Neutrophil (primary cell): ENCODE results near the gene SP7.
A peak's percentile ranks its signal among the peaks of the same experiment; 100 is the strongest.

Experiments used
- H3K27ac ChIP-seq: fragments of 200-600 bp; sonication (generic); 2 replicates; pipeline ENCODE4 v1.5.1; 2016; ENCODE audit warnings: mild to moderate bottlenecking, moderate library complexity
- H3K27me3 ChIP-seq: fragments of 200-600 bp; sonication (generic); 2 replicates; pipeline ENCODE4 v1.6.0; 2016; ENCODE audit warnings: mild to moderate bottlenecking
- H3K36me3 ChIP-seq: fragments of 200-600 bp; sonication (generic); 2 replicates; pipeline ENCODE4 v1.5.1; 2017
- H3K4me1 ChIP-seq, 2 experiments: fragments of 200-600 bp in 1 of 2; sonication (generic) in 1 of 2; 1 replicate in 1 of 2; 2 replicates in 1 of 2; pipeline versions ENCODE4 v1.5.1 to v1.6.1; 2013 to 2016; ENCODE audit warnings: low read depth in 1 of 2, low read length in 1 of 2, mild to moderate bottlenecking in 1 of 2, moderate library complexity in 1 of 2; ENCODE audit not compliant: control insufficient read depth in 1 of 2, insufficient read depth in 1 of 2
- H3K4me3 ChIP-seq, 2 experiments: fragments of 200-600 bp in 1 of 2; sonication (generic) in 1 of 2; 1 replicate in 1 of 2; 2 replicates in 1 of 2; pipeline ENCODE4 v1.5.1; 2013 to 2016; ENCODE audit warnings: low read depth in 1 of 2, low read length in 1 of 2, mild to moderate bottlenecking in 1 of 2, moderate library complexity in 1 of 2
- H3K9me3 ChIP-seq: fragments of 200-600 bp; sonication (generic); 2 replicates; pipeline ENCODE4 v1.5.1; 2016
- TF ChIP-seq, protein P1 (sequence below): fragments of 200-600 bp; sonication (generic); IDR thresholded peaks from 2 replicates; pipeline ENCODE4 v1.5.1; 2016; ENCODE audit warnings: antibody characterized with exemption

Gene SP7

DNA sequence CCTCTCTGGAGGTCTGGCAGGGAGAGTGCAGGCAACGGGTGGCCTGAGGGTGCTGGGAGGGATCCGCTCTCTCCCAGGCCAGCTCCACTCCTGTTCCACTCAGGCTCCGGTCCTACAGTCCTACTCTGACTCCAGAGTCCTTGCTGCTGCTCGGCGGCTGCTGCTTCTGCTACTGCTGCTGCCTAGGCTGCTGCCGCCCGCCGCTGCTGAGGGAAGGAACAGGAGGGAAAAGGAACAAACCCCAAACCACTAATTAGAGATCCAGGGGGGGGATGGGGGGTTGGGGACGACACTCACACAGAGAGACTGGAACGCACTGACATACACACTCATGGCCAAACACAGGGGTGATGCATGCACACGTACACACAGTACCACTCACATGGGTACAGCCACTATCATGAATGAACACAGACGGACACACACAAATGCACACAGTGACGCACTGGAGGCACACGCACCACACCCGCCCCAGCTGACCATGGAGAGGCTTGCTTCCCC lies at the start of gene SP7:
TSS of gene SP7 (minus strand) at position 174 of the 501 bp plus-strand sequence. CDS start 708 bp downstream, outside the sequence.
- no peaks in the 10 kb centered on the region for H3K9me3 ChIP-seq
- peaks cover 0 to 6% of the 10 kb centered on the region in 2 experiments for H3K4me1 ChIP-seq
- H3K36me3 ChIP-seq, result no peaks in the 10 kb centered on the region
- no peak within 1 kb of the TSS for H3K27ac ChIP-seq
- TF ChIP-seq, protein P1, sequence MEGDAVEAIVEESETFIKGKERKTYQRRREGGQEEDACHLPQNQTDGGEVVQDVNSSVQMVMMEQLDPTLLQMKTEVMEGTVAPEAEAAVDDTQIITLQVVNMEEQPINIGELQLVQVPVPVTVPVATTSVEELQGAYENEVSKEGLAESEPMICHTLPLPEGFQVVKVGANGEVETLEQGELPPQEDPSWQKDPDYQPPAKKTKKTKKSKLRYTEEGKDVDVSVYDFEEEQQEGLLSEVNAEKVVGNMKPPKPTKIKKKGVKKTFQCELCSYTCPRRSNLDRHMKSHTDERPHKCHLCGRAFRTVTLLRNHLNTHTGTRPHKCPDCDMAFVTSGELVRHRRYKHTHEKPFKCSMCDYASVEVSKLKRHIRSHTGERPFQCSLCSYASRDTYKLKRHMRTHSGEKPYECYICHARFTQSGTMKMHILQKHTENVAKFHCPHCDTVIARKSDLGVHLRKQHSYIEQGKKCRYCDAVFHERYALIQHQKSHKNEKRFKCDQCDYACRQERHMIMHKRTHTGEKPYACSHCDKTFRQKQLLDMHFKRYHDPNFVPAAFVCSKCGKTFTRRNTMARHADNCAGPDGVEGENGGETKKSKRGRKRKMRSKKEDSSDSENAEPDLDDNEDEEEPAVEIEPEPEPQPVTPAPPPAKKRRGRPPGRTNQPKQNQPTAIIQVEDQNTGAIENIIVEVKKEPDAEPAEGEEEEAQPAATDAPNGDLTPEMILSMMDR, result no peak
- peaks cover 95% of the 10 kb centered on the region for H3K27me3 ChIP-seq
- no peak within 1 kb of the TSS for H3K4me3 ChIP-seq

DNA sequence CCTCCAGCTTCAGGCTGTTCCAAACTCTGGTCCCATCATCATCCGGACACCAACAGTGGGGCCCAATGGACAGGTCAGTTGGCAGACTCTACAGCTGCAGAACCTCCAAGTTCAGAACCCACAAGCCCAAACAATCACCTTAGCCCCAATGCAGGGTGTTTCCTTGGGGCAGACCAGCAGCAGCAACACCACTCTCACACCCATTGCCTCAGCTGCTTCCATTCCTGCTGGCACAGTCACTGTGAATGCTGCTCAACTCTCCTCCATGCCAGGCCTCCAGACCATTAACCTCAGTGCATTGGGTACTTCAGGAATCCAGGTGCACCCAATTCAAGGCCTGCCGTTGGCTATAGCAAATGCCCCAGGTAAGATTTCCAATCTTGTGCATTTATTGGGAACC lies 47.1 kb upstream of the SP7 start:
- Histone ChIP-seq H3K27me3 (no peaks in the 10 kb centered on the region), H3K9me3 (no peaks in the 10 kb centered on the region), H3K27ac (peak overlapping the region; percentile 100), H3K4me1 (peaks cover 68 to 77% of the 10 kb centered on the region in 2 experiments), H3K36me3 (peaks cover 58% of the 10 kb centered on the region), H3K4me3 (peak overlapping the region in 1 of 2 experiments; percentile 68)
- TF ChIP-seq, protein P1, result no peak

DNA sequence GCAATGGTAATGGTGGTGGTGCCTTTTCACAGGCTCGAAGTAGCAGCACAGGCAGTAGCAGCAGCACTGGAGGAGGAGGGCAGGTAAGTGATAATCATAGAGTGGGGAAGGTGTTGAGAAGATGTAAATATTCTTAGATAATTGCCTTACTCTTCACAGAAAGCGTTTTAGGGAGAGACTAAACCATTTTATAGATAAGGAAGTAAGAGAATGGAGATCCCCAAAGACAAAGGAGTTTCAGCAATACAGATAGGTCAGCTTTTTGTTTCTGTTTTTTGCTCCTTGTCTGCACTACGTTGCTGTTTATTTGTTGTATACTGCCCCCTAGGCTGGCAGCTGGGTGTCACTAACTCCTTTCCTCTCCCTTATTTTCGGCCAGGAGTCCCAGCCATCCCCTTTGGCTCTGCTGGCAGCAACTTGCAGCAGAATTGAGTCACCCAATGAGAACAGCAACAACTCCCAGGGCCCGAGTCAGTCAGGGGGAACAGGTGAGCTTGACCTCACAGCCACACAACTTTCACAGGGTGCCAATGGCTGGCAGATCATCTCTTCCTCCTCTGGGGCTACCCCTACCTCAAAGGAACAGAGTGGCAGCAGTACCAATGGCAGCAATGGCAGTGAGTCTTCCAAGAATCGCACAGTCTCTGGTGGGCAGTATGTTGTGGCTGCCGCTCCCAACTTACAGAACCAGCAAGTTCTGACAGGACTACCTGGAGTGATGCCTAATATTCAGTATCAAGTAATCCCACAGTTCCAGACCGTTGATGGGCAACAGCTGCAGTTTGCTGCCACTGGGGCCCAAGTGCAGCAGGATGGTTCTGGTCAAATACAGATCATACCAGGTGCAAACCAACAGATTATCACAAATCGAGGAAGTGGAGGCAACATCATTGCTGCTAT lies 45.8 kb upstream of the SP7 start:
- H3K27ac ChIP-seq, result peak overlapping the region; percentile 100
- TF ChIP-seq, protein P1, result peak; percentile 61
- peaks cover 62 to 69% of the 10 kb centered on the region in 2 experiments for H3K4me1 ChIP-seq
- no peaks in the 10 kb centered on the region for H3K27me3 ChIP-seq
- H3K9me3 ChIP-seq, result no peaks in the 10 kb centered on the region
- peak overlapping the region; percentile 68 to 74 for H3K4me3 ChIP-seq
- peaks cover 47% of the 10 kb centered on the region for H3K36me3 ChIP-seq

DNA sequence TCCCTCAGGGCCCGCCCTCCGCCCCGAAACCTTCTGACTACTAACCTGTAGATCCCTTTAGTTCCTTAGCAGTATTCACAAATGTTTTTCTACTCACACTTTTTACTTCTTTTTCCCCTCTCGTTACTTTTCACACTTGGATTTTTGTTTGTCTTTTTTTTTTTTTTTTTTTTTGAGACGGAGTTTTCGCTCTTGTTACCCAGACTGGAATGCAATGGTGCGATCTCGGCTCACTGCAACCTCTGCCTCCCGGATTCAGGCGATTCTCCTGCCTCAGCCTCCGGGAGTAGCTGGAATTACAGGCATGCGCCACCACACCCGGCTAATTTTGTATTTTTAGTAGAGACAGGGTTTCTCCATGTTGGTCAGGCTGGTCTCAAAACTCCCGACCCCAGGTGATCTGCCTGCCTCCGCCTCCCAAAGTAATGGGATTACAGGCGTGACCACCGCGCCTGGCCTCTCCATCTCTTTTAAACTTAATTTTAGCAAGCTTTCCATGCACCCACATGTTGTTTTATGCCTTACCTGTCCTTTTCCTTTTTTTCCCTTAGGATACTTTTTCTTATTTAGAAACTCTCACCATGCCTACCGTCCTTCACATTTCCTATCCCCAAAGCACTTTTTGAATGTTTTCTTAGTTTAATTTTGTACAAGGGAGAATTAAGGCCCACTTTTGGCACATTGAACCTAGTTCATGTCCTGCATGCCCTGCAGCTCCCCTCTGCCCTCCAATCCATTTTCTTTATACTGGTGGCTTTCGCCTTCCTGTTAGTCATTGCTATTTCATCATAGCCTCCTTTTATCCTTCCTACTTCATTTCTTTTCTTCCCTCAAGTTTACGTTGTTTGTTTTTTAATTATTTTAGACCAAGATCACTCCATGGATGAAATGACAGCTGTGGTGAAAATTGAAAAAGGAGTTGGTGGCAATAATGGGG lies 44.9 kb upstream of the SP7 start:
- TF ChIP-seq, protein P1, result no peak
- Histone ChIP-seq H3K4me1 (peaks cover 56 to 61% of the 10 kb centered on the region in 2 experiments), H3K27me3 (no peaks in the 10 kb centered on the region)

DNA sequence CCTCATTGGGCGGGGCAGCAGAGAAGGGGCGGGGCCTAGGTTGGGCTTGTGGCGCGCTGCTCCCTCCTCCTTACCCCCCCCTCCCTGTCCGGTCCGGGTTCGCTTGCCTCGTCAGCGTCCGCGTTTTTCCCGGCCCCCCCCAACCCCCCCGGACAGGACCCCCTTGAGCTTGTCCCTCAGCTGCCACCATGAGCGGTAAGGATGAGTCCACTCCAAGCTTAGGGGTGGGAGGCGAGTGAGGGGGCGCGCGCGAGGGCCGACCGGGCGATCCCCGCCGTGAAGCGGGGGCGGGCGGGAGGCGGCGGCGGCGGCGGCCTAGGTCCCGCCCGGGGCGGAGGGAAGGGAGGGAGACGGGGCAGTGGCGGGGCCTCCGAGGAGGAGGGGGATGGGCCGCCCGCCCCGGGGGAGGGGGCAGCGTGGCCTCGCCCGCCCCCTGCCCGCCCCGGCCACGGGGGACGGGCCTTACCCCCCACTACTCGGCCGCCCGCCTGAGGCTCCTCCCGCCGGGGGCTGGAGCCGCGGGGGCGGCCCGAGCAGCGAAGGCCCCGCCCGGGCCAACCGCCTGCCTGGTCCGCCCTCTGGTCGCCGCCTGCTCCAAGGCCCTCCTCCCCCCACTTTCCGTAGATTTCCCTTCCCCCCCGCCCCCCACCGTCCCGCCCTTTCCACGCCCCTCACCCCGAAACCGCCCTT lies 44.1 kb upstream of the SP7 start, which contains the start of gene SP1:
TSS of gene SP1 (plus strand) at position 73 of the 690 bp plus-strand sequence. CDS start at position 189, 116 bp downstream.
- no peaks in the 10 kb centered on the region for H3K27me3 ChIP-seq
- TF ChIP-seq, protein P1, result peak; percentile 39
- peak within 1 kb of the TSS; percentile 100 for H3K27ac ChIP-seq
- H3K4me1 ChIP-seq, result peaks cover 50 to 55% of the 10 kb centered on the region in 2 experiments
- H3K4me3 ChIP-seq, result peak within 1 kb of the TSS; percentile 74 to 78
- H3K36me3 ChIP-seq, result peaks cover 38% of the 10 kb centered on the region
- no peaks in the 10 kb centered on the region for H3K9me3 ChIP-seq

More for the DNA sequence above, 44.9 kb upstream of the SP7 start:
- H3K27ac ChIP-seq, result peak overlapping the region; percentile 100
- no peaks in the 10 kb centered on the region for H3K9me3 ChIP-seq
- peak overlapping the region; percentile 68 to 74 for H3K4me3 ChIP-seq
- peaks cover 41% of the 10 kb centered on the region for H3K36me3 ChIP-seq
